ENCODE results near the gene PLET1. TPM values are rescaled to one million over a fixed set of nuclear protein-coding genes. Genes with fewer than 3 reads are reported as not detected.

The PLET1 gene
- total and polyA plus RNA-seq, 2 of the 8 experiments (the other 6 are each of a cell fraction or from before 2014, with no cell fraction given): not detected

DNA sequence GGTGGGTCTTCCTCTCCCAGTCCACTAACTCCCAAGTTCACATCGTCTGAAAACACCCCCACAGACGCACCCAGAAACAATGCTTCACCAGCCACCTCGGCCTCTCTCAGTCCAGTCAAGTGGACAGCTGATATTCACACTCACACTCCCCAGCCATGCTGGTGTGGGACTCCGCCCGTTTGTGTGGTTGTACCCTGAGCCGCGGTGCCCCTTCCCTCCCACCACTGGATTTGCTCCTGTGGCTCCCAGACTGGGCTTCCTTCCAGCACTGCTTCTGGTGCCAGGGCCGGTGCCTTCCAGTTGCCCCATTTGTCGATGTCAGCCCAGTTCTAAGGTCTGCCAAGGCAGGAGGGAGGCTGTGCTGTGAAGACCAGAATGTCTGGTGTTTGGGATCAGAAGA is 37.9 kb upstream of the PLET1 start:
- H3K4me2 ChIP-seq (ENCODE audit: insufficient read depth in 1 of 2, low read depth in 2 of 2, low read length in 2 of 2): no peak overlapping the region
- no peak overlapping the region for H4K5ac ChIP-seq (ENCODE audit: insufficient read length, low read depth, low read length)
- peak overlapping the region; percentile 29; the same call in 1 of the 2 replicates for H2BK12ac ChIP-seq (ENCODE audit: low read depth, low read length)
- H3K79me2 ChIP-seq (ENCODE audit: control insufficient read depth in 1 of 2, insufficient read depth in 2 of 2, low read length in 2 of 2): no peaks in the 10 kb centered on the region
- no peaks in the 10 kb centered on the region for H3K36me3 ChIP-seq (ENCODE audit: control insufficient read depth in 2 of 4, insufficient read depth in 4 of 4, low read length in 3 of 4)
- no peak overlapping the region for H3K14ac ChIP-seq (ENCODE audit: insufficient read length)
- H3K27ac ChIP-seq (ENCODE audit: low read depth, low read length): no peak overlapping the region
- ChIA-PET POLR2A (ENCODE audit: partially characterized antibody) (no interaction called here), CTCF (ENCODE audit: partially characterized antibody) (no interaction called here)
- H4K91ac ChIP-seq (replicated peaks; ENCODE audit: insufficient read length, low read length): no peak overlapping the region
- 89% methylated on average over 9 of the region's 9 CpGs; no CpG with 5 or more reads in 1 of the 2 experiments for WGBS, 2 experiments (ENCODE audit: extremely low coverage in 1 of 2, insufficient coverage in 1 of 2, insufficient read length in 1 of 2, insufficient replicate concordance in 2 of 2, low coverage in 1 of 2, low lambda C conversion rate in 2 of 2, missing lambda C conversion rate in 1 of 2)
- H2BK5ac ChIP-seq (ENCODE audit: low read depth, low read length): peak overlapping the region; percentile 27; the same call in 1 of the 2 replicates
- no peak overlapping the region for H3K18ac ChIP-seq (ENCODE audit: extremely low read depth, low read length)
- no peaks in the 10 kb centered on the region for H4K20me1 ChIP-seq (replicated peaks in 1 of 2; ENCODE audit: control insufficient read depth in 1 of 2, insufficient read depth in 2 of 2, low read length in 2 of 2)
- TF ChIP-seq RBBP5 (IDR thresholded peaks at IDR 0.05; ENCODE audit: borderline replicate concordance, low read depth, low read length) (no peak), CBX8 (IDR thresholded peaks at IDR 0.05; ENCODE audit: borderline replicate concordance, low read depth, low read length) (no peak), HDAC6 (IDR thresholded peaks at IDR 0.05; ENCODE audit: low read depth, low read length) (no peak), TAF7 (optimal IDR thresholded peaks at IDR 0.05; ENCODE audit: borderline replicate concordance, low read depth, low read length) (no peak), CTCF (IDR thresholded peaks at IDR 0.05; ENCODE audit: control extremely low read depth in 1 of 3, insufficient read depth in 1 of 3, low read depth in 1 of 3, low read length in 3 of 3) (no peak)
- TF ChIP-seq, protein P1, sequence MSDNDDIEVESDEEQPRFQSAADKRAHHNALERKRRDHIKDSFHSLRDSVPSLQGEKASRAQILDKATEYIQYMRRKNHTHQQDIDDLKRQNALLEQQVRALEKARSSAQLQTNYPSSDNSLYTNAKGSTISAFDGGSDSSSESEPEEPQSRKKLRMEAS (IDR thresholded peaks at IDR 0.05): no peak
- peak overlapping the region; percentile 11; the same call in 1 of the 2 replicates for H4K8ac ChIP-seq (ENCODE audit: extremely low read depth, insufficient read depth, low read length)
- H2AFZ ChIP-seq (ENCODE audit: low read length): no peak overlapping the region
- no peak overlapping the region for H2BK120ac ChIP-seq (replicated peaks; ENCODE audit: low read depth, low read length)
- no peak overlapping the region for H2AK5ac ChIP-seq (ENCODE audit: low read depth, low read length)
- H3K56ac ChIP-seq (replicated peaks; ENCODE audit: insufficient read length, low read depth, low read length): no peak overlapping the region
- H2BK15ac ChIP-seq (ENCODE audit: low read length): no peak overlapping the region
- H3K9me3 ChIP-seq (ENCODE audit: insufficient read depth in 2 of 2, low read depth in 1 of 2, low read length in 1 of 2): no peaks in the 10 kb centered on the region
- H2BK20ac ChIP-seq (ENCODE audit: low read length): no peak overlapping the region
- no peaks in the 10 kb centered on the region for H3K27me3 ChIP-seq (replicated peaks in 1 of 4; ENCODE audit: control insufficient read depth in 3 of 4, extremely low read depth in 1 of 4, insufficient read depth in 3 of 4, low read length in 3 of 4)
- no peak overlapping the region for H3K9ac ChIP-seq (replicated peaks in 1 of 4; ENCODE audit: extremely low read depth in 1 of 4, low read depth in 3 of 4, low read length in 3 of 4)
- no peak overlapping the region for H3K4ac ChIP-seq (replicated peaks; ENCODE audit: insufficient read length, low read depth, low read length)
- H3K4me3 ChIP-seq (ENCODE audit: extremely low read depth in 1 of 4, insufficient read depth in 2 of 4, low read depth in 3 of 4, low read length in 4 of 4): no peak overlapping the region
- no peaks in the 10 kb centered on the region for H3K23me2 ChIP-seq (ENCODE audit: low read depth, low read length)
- H3K23ac ChIP-seq (ENCODE audit: insufficient read length): no peak overlapping the region
- FAIRE-seq (no peak), DNase-seq (ENCODE audit: low read depth in 1 of 2, low spot score in 2 of 2) (no peak)
- H3K4me1 ChIP-seq (replicated peaks in 1 of 4; ENCODE audit: control insufficient read depth in 3 of 4, insufficient read depth in 4 of 4, low read length in 3 of 4): peaks cover 4 to 13% (median 10%) of the 10 kb centered on the region in 4 experiments
- H3K79me1 ChIP-seq (ENCODE audit: low read depth, low read length): no peaks in the 10 kb centered on the region
